Effector memory CD4-positive, alpha-beta T cell (primary cell): Measurements from ENCODE around the gene PIEZO2.

Experiments
- DNase-seq, 3 donors: peaks; one replicate each; pipeline ENCODE4 v3.0.0-alpha.2; 2020
- H3K27ac ChIP-seq: 2 replicates; pipeline ENCODE4 v1.7.0; 2013; ENCODE audit warnings: mild to moderate bottlenecking, low read length, moderate library complexity; ENCODE audit not compliant: insufficient read depth, poor library complexity, severe bottlenecking
- H3K27me3 ChIP-seq: replicated peaks from 2 replicates; pipeline ENCODE4 v1.7.0; 2013; ENCODE audit warnings: mild to moderate bottlenecking, low read length; ENCODE audit not compliant: insufficient read depth, control insufficient read depth, poor library complexity, severe bottlenecking
- H3K36me3 ChIP-seq: 2 replicates; pipeline ENCODE4 v1.7.0; 2013; ENCODE audit warnings: mild to moderate bottlenecking, low read length, moderate library complexity; ENCODE audit not compliant: control insufficient read depth, insufficient read depth
- H3K4me1 ChIP-seq: 2 replicates; pipeline ENCODE4 v1.7.0; 2013; ENCODE audit warnings: low read length, mild to moderate bottlenecking; ENCODE audit not compliant: control insufficient read depth, insufficient read depth, poor library complexity, severe bottlenecking
- H3K4me3 ChIP-seq: 2 replicates; pipeline ENCODE4 v1.7.0; 2013; ENCODE audit warnings: low read length, low read depth, mild to moderate bottlenecking; ENCODE audit not compliant: insufficient read depth, poor library complexity, severe bottlenecking
- H3K9me3 ChIP-seq: 2 replicates; pipeline ENCODE4 v1.7.0; 2013; ENCODE audit warnings: mild to moderate bottlenecking, low read length, moderate library complexity; ENCODE audit not compliant: control insufficient read depth

PIEZO2 gene

DNA sequence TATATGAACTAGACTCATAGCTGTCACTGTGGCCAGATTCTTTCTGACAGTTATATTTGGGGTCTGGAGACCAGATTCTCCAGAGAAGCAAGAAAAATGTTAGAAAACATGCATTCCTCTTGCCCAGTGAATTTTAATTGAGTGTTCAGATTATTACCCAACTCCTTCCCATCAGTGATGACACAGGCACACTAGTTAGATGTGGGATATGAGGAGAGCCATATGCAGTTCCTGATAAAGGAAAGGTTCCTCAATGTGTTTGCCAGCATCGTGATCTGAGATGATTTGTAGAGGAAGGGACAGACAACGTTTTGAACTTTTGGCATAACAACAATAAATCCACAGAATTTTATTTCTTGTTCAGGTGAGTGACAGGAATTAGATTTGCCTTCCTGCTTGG lies 308.6 kb downstream of the PIEZO2 start:
- no peaks in the 10 kb centered on the region for H3K27me3 ChIP-seq
- no peaks in the 10 kb centered on the region for H3K4me1 ChIP-seq
- H3K9me3 ChIP-seq = no peaks in the 10 kb centered on the region
- no peak for DNase-seq
- H3K4me3 ChIP-seq = no peak overlapping the region
- no peaks in the 10 kb centered on the region for H3K36me3 ChIP-seq
- H3K27ac ChIP-seq = no peak overlapping the region

DNA sequence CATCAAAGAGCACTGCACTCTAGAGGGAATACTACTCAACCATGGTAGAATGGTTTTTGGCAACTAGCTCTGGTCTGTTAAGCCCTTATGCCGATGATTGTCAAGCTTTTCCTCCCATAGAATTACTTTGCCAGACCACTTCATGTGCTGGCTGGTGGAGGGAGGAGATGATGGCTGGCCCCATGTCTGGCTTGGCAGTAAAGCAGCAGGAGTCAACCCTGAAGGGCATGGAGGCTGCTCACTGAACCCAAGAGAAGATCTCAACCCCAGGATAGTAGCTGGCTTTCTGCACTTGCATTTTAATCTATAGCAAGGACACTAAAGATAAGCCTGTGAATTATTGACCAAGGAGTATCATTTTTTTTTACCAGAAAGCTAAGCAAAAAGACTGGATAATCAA lies 309.9 kb downstream of the PIEZO2 start:
- Histone ChIP-seq H3K27ac (no peak overlapping the region), H3K36me3 (no peaks in the 10 kb centered on the region), H3K27me3 (no peaks in the 10 kb centered on the region), H3K4me1 (no peaks in the 10 kb centered on the region), H3K4me3 (no peak overlapping the region), H3K9me3 (no peaks in the 10 kb centered on the region)
- DNase-seq = no peak

DNA sequence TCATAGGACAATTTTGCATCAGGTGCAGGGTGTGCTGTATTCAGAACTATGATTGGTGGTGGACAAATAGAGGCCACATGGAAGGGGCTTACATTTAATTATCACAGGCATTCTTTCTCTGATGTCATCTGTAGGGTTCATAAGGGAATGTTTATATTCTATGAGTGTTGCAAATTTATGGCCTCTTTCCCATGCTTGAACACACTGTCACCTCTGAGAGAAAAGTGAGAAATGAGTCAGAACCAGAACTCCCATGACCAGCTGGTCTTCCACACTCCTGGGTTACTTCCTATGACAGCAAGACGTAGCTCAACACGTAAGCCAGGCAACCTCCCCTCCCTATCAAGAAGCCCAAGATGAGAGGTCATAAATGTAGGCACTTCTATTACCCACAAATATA lies 310.8 kb downstream of the PIEZO2 start:
- no peaks in the 10 kb centered on the region for H3K27me3 ChIP-seq
- H3K4me1 ChIP-seq = no peaks in the 10 kb centered on the region
- H3K4me3 ChIP-seq = no peak overlapping the region
- H3K27ac ChIP-seq = no peak overlapping the region
- H3K9me3 ChIP-seq = no peaks in the 10 kb centered on the region
- H3K36me3 ChIP-seq = no peaks in the 10 kb centered on the region
- DNase-seq = no peak

DNA sequence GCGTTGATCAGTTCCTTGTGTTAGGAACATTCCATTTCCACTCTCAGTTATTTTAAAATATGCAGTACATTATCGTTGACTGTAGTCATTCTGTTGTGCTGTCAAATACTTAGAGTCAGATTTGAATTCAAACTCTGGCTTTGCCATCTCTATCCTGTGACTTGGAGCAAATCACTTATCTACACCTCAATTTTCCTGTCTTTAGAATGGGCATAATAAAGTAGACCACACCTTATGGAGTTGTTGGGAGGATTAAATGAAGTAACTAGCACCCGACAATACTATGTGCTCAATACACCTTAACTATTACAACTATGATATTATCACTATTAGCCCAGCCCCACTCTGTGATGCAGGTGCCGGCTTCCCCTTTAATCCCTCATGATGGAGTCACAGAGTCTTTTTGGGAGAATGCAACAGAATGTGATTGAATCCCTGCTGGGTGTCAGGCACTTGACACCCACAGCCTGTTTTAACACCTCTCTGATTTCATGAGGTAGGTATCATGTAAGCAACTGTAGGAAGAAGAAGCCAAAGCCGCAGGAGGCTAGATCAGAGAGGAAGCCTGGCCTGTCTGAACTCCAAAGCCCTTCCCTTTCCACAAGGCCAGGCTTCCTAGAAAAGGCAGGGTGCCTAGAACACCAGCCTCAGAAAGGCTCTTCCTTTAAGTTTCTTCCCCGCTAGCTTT lies 315.1 kb downstream of the PIEZO2 start:
- Histone ChIP-seq H3K27me3 (no peaks in the 10 kb centered on the region), H3K4me3 (no peak overlapping the region), H3K9me3 (no peaks in the 10 kb centered on the region), H3K27ac (no peak overlapping the region), H3K4me1 (no peaks in the 10 kb centered on the region), H3K36me3 (no peaks in the 10 kb centered on the region)
- no peak for DNase-seq

DNA sequence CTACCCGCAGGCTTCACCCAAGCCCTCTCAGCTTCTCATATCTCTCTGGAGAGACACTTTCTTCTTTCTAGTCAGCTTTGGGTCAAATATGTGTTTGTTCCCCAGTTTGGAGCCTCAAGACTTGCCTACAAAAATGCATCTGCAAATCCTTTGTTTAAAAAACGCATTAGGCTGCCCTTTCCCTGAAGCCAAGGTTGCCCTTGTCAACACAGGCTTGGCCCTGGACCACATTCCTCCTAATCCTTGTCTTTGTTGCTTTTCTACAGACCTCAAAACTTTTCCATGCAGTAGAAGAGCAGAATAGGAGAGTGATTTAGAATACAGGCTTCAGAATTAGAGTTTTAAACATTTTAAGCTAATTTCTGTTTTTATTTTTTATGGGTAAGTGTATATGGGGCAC lies 315.7 kb downstream of the PIEZO2 start:
- Histone ChIP-seq H3K27me3 (no peaks in the 10 kb centered on the region), H3K4me3 (no peak overlapping the region)
- no peak for DNase-seq

DNA sequence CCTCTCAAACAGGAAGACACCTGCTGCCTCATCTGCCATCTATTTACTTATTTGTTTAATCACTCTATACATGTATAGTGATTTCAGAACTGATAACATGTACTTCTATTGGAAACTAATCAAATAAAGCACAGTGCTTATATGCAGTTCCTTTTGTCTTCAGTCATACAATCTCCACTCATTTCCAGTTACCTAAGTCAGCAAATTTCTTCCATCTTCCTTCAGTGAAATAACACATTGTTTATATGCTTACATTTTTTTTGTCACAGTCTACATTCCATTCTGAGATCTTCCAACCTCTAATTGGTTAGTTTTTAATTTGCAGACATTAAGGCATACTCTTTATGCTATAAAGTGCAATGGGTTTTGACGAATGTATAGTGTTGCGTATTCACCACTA lies 323.0 kb downstream of the PIEZO2 start:
- Histone ChIP-seq H3K27me3 (peaks cover 4% of the 10 kb centered on the region), H3K9me3 (no peaks in the 10 kb centered on the region), H3K4me1 (no peaks in the 10 kb centered on the region), H3K27ac (no peak overlapping the region), H3K4me3 (no peak overlapping the region), H3K36me3 (no peaks in the 10 kb centered on the region)
- no peak for DNase-seq

More for the DNA sequence above, 315.7 kb downstream of the PIEZO2 start:
- H3K27ac ChIP-seq = no peak overlapping the region
- no peaks in the 10 kb centered on the region for H3K36me3 ChIP-seq
- no peaks in the 10 kb centered on the region for H3K9me3 ChIP-seq
- H3K4me1 ChIP-seq = no peaks in the 10 kb centered on the region

DNA sequence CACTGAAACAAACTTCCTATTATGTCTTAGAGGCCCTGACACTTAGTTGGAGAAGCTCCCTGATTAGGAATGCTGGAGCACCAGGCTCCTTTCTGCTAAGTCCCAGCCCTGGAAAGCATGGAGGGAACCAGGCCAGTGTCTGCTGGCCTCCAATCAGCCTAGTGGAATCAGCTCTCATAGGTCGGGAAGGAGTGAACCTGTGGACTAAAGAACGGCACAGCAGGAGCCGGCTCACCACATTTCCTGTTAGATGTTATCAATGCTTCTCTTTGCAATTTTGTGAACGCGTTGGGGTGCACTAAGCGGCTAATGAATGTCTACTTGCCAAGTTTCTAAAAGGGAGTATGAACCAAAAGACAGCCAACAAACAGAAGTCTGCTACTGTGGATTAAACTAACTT lies 326.9 kb downstream of the PIEZO2 start:
- DNase-seq = no peak
- H3K27me3 ChIP-seq = no peaks in the 10 kb centered on the region
- H3K36me3 ChIP-seq = no peaks in the 10 kb centered on the region
- no peak overlapping the region for H3K4me3 ChIP-seq
- no peak overlapping the region for H3K27ac ChIP-seq
- H3K4me1 ChIP-seq = no peaks in the 10 kb centered on the region
- no peaks in the 10 kb centered on the region for H3K9me3 ChIP-seq

DNA sequence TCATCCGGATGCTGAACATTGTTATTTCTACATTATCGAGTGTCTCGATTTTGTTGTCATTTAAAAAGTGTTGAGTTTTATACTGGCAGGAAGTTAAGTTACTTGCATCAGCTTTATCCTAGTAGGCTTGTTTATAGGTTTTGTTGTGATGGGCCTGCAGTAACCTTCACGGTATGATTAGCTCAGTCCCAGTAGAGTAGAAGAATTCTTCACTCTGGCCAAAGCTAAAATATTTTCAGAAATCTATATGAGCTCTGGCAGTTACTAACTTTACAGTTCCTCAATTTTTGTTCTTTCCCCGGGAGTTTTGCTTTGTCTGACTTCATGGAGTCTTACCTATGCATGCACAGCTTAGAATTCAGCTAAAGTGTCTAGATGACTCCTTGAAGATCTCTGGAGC lies 328.7 kb downstream of the PIEZO2 start:
- DNase-seq = no peak
- no peaks in the 10 kb centered on the region for H3K9me3 ChIP-seq
- H3K4me1 ChIP-seq = no peaks in the 10 kb centered on the region
- no peak overlapping the region for H3K4me3 ChIP-seq
- H3K27ac ChIP-seq = no peak overlapping the region
- H3K36me3 ChIP-seq = no peaks in the 10 kb centered on the region
- H3K27me3 ChIP-seq = no peaks in the 10 kb centered on the region

DNA sequence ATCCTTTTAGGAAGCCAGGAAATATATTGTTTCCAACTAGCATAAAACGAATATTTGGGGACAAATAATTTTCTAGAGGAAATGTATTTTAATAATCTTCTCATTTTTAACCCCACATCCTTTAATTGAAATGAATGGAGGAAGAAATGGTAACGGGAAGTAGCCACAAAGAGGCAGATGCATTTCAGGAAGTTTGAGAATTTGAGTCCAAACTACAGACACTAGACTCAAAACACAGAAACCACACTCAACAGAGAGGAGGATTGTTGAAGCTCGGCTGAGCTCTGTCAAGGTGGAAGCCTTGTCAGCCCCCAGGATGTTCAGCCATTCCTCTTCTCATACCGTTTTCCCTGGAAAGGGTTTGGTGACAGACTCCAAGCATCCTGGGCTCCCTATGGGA lies 335.0 kb downstream of the PIEZO2 start:
- H3K36me3 ChIP-seq = no peaks in the 10 kb centered on the region

DNA sequence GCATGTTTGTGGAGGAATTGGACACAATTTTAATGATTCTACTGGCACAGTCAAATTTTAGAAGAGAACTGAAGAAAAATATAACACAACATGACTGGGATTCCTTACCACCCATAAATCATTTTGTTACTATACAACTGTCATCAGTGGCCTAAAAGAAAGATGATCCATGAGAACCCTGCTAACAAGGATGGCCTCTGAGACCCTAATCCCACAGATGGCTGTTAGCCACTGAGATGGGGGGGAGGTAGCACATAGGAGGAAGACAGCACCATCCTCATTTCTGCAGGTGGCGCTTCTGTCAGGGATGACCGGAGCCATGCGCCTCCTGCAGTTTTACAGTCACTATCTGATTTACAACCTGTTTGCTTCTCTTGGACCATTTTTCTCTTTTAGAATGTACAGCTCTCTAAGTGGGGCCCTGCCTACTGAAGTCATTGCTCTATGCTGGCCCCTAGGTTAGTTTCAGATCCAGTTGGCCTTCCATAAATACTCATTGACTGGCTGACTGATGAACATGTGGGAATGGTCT lies 343.7 kb downstream of the PIEZO2 start:
- H3K36me3 ChIP-seq = no peaks in the 10 kb centered on the region
- DNase-seq = no peak
- no peak overlapping the region for H3K27ac ChIP-seq
- H3K4me1 ChIP-seq = no peaks in the 10 kb centered on the region
- H3K9me3 ChIP-seq = no peaks in the 10 kb centered on the region
- H3K27me3 ChIP-seq = no peaks in the 10 kb centered on the region
- no peak overlapping the region for H3K4me3 ChIP-seq

More for the DNA sequence above, 335.0 kb downstream of the PIEZO2 start:
- H3K27me3 ChIP-seq = no peaks in the 10 kb centered on the region
- H3K27ac ChIP-seq = no peak overlapping the region
- no peak for DNase-seq
- no peaks in the 10 kb centered on the region for H3K4me1 ChIP-seq
- H3K4me3 ChIP-seq = no peak overlapping the region
- no peaks in the 10 kb centered on the region for H3K9me3 ChIP-seq
